Stomach (tissue), 9 donors: ENCODE results near the gene CENPC. TPM values are rescaled to one million over a fixed set of nuclear protein-coding genes. Genes with fewer than 3 reads are reported as not detected.

Experiments
- DNase-seq, 2 donors: peaks; one replicate each; pipeline versions ENCODE4 v3.0.0 to v3.0.0-alpha.2; 2013 to 2019
- H3K27ac ChIP-seq, 5 donors: fragments of 200-600 bp in 4 of 5; sonication (generic) in 4 of 5; one replicate each; pipeline ENCODE4 v1.5.1; 2013 to 2019; ENCODE audit warnings: mild to moderate bottlenecking in 1 of 5, moderate library complexity in 1 of 5
- H3K27me3 ChIP-seq, 3 donors: fragments of 200-600 bp; sonication (generic); one replicate each; pipeline ENCODE4 v1.5.1; 2017 to 2019; ENCODE audit warnings: mixed run types in 1 of 3
- H3K36me3 ChIP-seq, 4 donors: fragments of 200-600 bp; sonication (generic); 1 replicate in 3 of 4; 2 replicates in 1 of 4; pipeline ENCODE4 v1.5.1; 2016 to 2019
- H3K4me1 ChIP-seq, 4 donors: fragments of 200-600 bp; sonication (generic); one replicate each; pipeline ENCODE4 v1.5.1; 2016 to 2019
- H3K4me3 ChIP-seq, 4 donors: fragments of 200-600 bp; sonication (generic) in 3 of 4; one replicate each; pipeline ENCODE4 v1.5.1; 2016 to 2019; ENCODE audit warnings: mild to moderate bottlenecking in 1 of 4
- H3K9me3 ChIP-seq, 4 donors: fragments of 200-600 bp; sonication (generic); one replicate each; pipeline ENCODE4 v1.5.1; 2016 to 2019
- CTCF ChIP-seq, 7 experiments: fragments of 450-650 bp in 4 of 7; fragments of 200-600 bp in 3 of 7; sonication (generic) in 3 of 7; IDR thresholded peaks; one replicate each; pipeline ENCODE4 v1.5.1; 2016 to 2019; ENCODE audit warnings: antibody characterized with exemption in 7 of 7, control low read depth in 2 of 7, mild to moderate bottlenecking in 1 of 7
- EP300 ChIP-seq: sonication (generic); formaldehyde crosslinking; IDR thresholded peaks from one replicate; pipeline ENCODE4 v1.6.1; 2017; ENCODE audit warnings: antibody characterized with exemption
- POLR2A ChIP-seq, 4 donors: fragments of 450-650 bp; IDR thresholded peaks; one replicate each; pipeline ENCODE4 v1.6.1; 2016; ENCODE audit warnings: antibody characterized with exemption in 4 of 4, control low read depth in 2 of 4, mild to moderate bottlenecking in 1 of 4, moderate library complexity in 1 of 4
- POLR2AphosphoS5 ChIP-seq, 3 donors: sonication (generic); formaldehyde crosslinking; IDR thresholded peaks; one replicate each; pipeline ENCODE4 v1.6.1; 2016; ENCODE audit warnings: antibody characterized with exemption in 3 of 3
- WGBS, 5 donors: extraction: QIAGEN DNeasy Blood & Tissue Kit in 3 of 5; methylation state at CpG; one replicate each; pipeline versions ENCODE4 v1.1.5 to v1.1.7; 2013 to 2018; 5-methylcytosine and 5-hydroxymethylcytosine counted together
- intact Hi-C: fragments of 100-400 bp; cut with DNase I; formaldehyde crosslinking; loops from one replicate; pipeline ENCODE4 v1.15.1; 2023; ENCODE audit warnings: low total_unique reads
- polyA plus RNA-seq, 3 donors: library from polyadenylated mRNA; stranded (reverse); fragments of 200-250 nt; gene quantifications; one replicate each; pipeline ENCODE4 v1.2.3, GENCODE V29; 2013
- total RNA-seq, 5 donors: library from RNA; depleted of rRNA; stranded (reverse); fragments of >200 nt; gene quantifications; one replicate each; pipeline versions ENCODE4 v1.1.0 to v1.2.3, GENCODE V29; 2014 to 2016
- donor health status: healthy with polysubstance abuse.
- donor health status: Bipolar disorder and iron deficiency.
- donor health status: healthy.

The CENPC gene
- total and polyA plus RNA-seq, 8 donors = 2.7 to 159 (median 32.8) TPM

- intact Hi-C loops = no loop called here
- no peak overlapping the region for H3K4me3 ChIP-seq
- TF ChIP-seq POLR2AphosphoS5 (IDR thresholded peaks at IDR 0.05) (no peak), EP300 (no peak), CTCF (IDR thresholded peaks at IDR 0.05) (no peak), POLR2A (IDR thresholded peaks at IDR 0.05) (no peak)
- WGBS, 5 donors = 33 to 68% (median 52%) methylated on average over 1 of the region's 1 CpG
- H3K27me3 ChIP-seq = no peaks in the 10 kb centered on the region
- no peaks in the 10 kb centered on the region for H3K36me3 ChIP-seq
- no peak for DNase-seq
- H3K4me1 ChIP-seq = no peaks in the 10 kb centered on the region
- H3K27ac ChIP-seq = no peak overlapping the region
- no peaks in the 10 kb centered on the region for H3K9me3 ChIP-seq
Observed at GRCh38 chr4:67571975-67572374, 26.7 kb upstream of the CENPC start.

GRCh38 chr4:67570537-67570936, 25.2 kb upstream of the CENPC start:
- TF ChIP-seq POLR2AphosphoS5 (IDR thresholded peaks at IDR 0.05) = no peak
- H3K4me1 ChIP-seq = no peaks in the 10 kb centered on the region
- WGBS, 5 donors = 94 to 100% (median 96%) methylated on average over 1 of the region's 1 CpG
- no peak overlapping the region for H3K27ac ChIP-seq
- no peaks in the 10 kb centered on the region for H3K9me3 ChIP-seq
- DNase-seq = no peak
- no peaks in the 10 kb centered on the region for H3K27me3 ChIP-seq
- no peak overlapping the region for H3K4me3 ChIP-seq
- no peaks in the 10 kb centered on the region for H3K36me3 ChIP-seq
- intact Hi-C loops = no loop called here

GRCh38 chr4:67568820-67569219, 23.5 kb upstream of the CENPC start:
- Histone ChIP-seq H3K27ac (no peak overlapping the region), H3K27me3 (no peaks in the 10 kb centered on the region), H3K4me3 (no peak overlapping the region), H3K9me3 (no peaks in the 10 kb centered on the region), H3K36me3 (no peaks in the 10 kb centered on the region), H3K4me1 (no peaks in the 10 kb centered on the region)
- WGBS, 5 donors = 90 to 98% (median 92%) methylated on average over 2 of the region's 2 CpGs
- DNase-seq = no peak
- intact Hi-C loops = no loop called here
- TF ChIP-seq POLR2A (IDR thresholded peaks at IDR 0.05) = no peak
- TF ChIP-seq EP300 = no peak
- TF ChIP-seq POLR2AphosphoS5 (IDR thresholded peaks at IDR 0.05) = no peak
- TF ChIP-seq CTCF (IDR thresholded peaks at IDR 0.05) = no peak

- DNase-seq = no peak
- intact Hi-C loops = no loop called here
- H3K4me3 ChIP-seq = no peak overlapping the region
- H3K27ac ChIP-seq = no peak overlapping the region
- no peaks in the 10 kb centered on the region for H3K27me3 ChIP-seq
- no peaks in the 10 kb centered on the region for H3K36me3 ChIP-seq
- H3K4me1 ChIP-seq = no peaks in the 10 kb centered on the region
- H3K9me3 ChIP-seq = no peaks in the 10 kb centered on the region
- TF ChIP-seq POLR2AphosphoS5 (IDR thresholded peaks at IDR 0.05) (no peak), EP300 (no peak), CTCF (IDR thresholded peaks at IDR 0.05) (no peak), POLR2A (IDR thresholded peaks at IDR 0.05) (no peak)
- WGBS, 5 donors = 89 to 97% (median 92%) methylated on average over 3 of the region's 3 CpGs
Observed at GRCh38 chr4:67566335-67566734, 21.0 kb upstream of the CENPC start.

GRCh38 chr4:67565284-67565683, 20.0 kb upstream of the CENPC start:
- H3K27me3 ChIP-seq = no peaks in the 10 kb centered on the region
- DNase-seq = no peak
- TF ChIP-seq POLR2AphosphoS5 (IDR thresholded peaks at IDR 0.05) = no peak
- no peaks in the 10 kb centered on the region for H3K36me3 ChIP-seq
- no peak overlapping the region for H3K4me3 ChIP-seq
- H3K9me3 ChIP-seq = no peaks in the 10 kb centered on the region
- intact Hi-C loops = no loop called here
- no peak overlapping the region for H3K27ac ChIP-seq
- no peaks in the 10 kb centered on the region for H3K4me1 ChIP-seq
